ENCODE results near the gene PIGZ.

Gene PIGZ

GRCh38 chr3:196916995-196917394, 51.6 kb downstream of the PIGZ start:
- TF ChIP-seq, protein P1, sequence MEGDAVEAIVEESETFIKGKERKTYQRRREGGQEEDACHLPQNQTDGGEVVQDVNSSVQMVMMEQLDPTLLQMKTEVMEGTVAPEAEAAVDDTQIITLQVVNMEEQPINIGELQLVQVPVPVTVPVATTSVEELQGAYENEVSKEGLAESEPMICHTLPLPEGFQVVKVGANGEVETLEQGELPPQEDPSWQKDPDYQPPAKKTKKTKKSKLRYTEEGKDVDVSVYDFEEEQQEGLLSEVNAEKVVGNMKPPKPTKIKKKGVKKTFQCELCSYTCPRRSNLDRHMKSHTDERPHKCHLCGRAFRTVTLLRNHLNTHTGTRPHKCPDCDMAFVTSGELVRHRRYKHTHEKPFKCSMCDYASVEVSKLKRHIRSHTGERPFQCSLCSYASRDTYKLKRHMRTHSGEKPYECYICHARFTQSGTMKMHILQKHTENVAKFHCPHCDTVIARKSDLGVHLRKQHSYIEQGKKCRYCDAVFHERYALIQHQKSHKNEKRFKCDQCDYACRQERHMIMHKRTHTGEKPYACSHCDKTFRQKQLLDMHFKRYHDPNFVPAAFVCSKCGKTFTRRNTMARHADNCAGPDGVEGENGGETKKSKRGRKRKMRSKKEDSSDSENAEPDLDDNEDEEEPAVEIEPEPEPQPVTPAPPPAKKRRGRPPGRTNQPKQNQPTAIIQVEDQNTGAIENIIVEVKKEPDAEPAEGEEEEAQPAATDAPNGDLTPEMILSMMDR (IDR thresholded peaks at IDR 0.05; ENCODE audit: low read depth, low read length) = no peak
- in situ Hi-C loops (cut with HindIII; ENCODE audit: low sequenced_read_pairs) = no loop called here
- DNase-seq (ENCODE audit: low read depth, low spot score) = no peak
- no peak overlapping the region for H3K4me3 ChIP-seq (ENCODE audit: low read depth, low read length)

DNA sequence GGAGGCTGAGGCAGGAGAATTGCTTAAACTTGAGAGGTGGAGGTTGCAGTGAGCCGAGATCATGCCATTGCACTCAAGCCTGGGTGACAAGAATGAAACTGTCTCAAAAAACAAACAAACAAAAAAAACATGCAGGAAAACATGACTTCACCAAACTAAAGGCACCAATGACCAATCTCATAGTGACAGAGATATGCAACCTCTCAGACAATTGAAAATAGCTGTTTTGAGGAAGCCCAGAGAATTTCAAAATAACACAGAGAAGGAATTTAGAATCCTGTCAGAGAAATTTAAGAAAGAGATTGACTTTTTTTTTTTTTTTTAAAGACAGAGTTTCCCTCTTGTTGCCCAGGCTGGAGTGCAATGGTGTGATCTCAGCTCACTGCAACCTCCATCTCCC, 52.4 kb downstream of the PIGZ start:
- DNase-seq (ENCODE audit: low read depth, low spot score) = no peak
- no peak overlapping the region for H3K4me3 ChIP-seq (ENCODE audit: low read depth, low read length)
- in situ Hi-C loops (cut with HindIII; ENCODE audit: low sequenced_read_pairs) = no loop called here
- TF ChIP-seq, protein P1 (IDR thresholded peaks at IDR 0.05; ENCODE audit: low read depth, low read length) = no peak

DNA sequence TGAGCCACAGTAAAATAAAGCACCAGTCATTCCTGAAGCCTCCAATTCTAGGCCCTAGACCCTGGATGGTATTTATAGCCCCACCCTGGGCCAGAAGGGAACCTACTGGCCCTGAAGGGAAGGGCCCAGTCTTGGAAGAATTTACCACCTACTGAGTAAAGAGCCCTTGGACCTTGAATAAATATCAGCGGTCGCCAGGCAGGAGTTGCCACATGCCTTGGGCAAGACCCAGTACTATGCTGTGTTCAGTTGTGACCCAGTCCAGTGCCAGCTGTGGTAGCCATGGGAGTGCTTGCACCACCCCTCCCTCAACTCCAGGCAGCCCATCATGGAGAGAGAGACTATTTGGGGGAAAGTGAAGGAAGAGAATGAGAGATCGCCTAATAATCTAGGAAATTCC, 53.3 kb downstream of the PIGZ start:
- H3K4me3 ChIP-seq (ENCODE audit: low read depth, low read length) = no peak overlapping the region
- TF ChIP-seq, protein P1 (IDR thresholded peaks at IDR 0.05; ENCODE audit: low read depth, low read length) = no peak
- no peak for DNase-seq (ENCODE audit: low read depth, low spot score)
- in situ Hi-C loops (cut with HindIII; ENCODE audit: low sequenced_read_pairs) = no loop called here

DNA sequence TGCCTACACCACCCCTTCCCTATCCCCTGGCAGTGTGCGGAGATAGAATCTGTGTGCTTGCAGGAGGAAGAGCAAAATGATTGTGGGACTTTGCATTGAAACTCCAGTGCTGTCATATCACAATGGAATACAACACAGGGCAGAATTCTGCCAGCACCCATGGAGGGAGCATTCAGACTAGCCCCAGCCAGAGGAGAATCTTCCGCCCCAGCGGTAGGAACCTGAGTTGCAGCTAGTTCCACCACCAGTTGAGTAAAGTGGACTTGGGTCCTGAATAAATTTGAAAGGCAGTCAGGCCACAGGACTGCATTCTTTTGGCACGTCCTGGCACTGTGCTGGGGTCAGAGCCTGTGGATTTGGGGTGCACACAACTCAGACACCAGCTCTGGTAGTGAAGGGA, 53.8 kb downstream of the PIGZ start:
- no peak for DNase-seq (ENCODE audit: low read depth, low spot score)
- H3K4me3 ChIP-seq (ENCODE audit: low read depth, low read length) = no peak overlapping the region
- in situ Hi-C loops (cut with HindIII; ENCODE audit: low sequenced_read_pairs) = no loop called here
- TF ChIP-seq, protein P1 (IDR thresholded peaks at IDR 0.05; ENCODE audit: low read depth, low read length) = no peak

DNA sequence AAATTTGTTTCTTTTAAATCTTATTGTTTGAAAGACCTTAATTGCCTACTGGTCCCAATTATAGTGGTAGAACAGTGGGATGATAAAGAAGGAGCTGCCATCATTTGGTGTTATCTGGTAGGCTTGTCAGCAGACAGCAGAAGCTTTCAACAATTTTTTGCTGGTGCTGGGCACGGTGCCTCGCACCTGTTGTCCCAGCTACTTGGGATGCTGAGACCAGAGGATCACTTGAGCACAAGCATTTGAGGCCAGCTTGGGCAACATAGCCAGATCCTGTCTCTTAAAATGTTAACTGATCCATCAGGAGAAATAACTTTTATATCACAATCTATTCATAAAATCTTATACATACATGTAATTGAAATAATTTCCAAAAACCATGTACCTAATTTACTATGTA, 64.9 kb downstream of the PIGZ start:
- TF ChIP-seq, protein P1 (IDR thresholded peaks at IDR 0.05; ENCODE audit: low read depth, low read length) = no peak
- DNase-seq (ENCODE audit: low read depth, low spot score) = no peak
- in situ Hi-C loops (cut with HindIII; ENCODE audit: low sequenced_read_pairs) = no loop called here
- H3K4me3 ChIP-seq (ENCODE audit: low read depth, low read length) = no peak overlapping the region

DNA sequence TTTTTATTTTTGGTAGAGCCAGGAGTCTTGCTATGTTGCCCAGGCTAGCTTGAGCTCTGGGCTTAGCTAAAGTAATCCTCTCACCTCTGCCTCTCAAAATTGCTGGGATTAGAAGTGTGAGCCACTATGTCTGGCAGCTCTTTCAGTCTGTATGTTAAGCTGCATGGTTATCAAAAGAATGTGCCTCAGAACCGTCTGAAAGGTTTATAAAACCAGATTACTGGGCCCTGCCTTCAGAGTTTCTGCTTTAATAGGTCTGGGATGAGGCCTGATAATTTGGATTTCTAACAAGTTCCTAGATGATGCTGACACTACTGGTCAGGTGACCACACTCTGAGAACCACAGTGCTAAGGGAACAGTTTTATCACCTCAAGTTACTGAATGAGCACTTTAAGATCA, 66.3 kb downstream of the PIGZ start:
- no peak overlapping the region for H3K4me3 ChIP-seq (ENCODE audit: low read depth, low read length)
- TF ChIP-seq, protein P1 (IDR thresholded peaks at IDR 0.05; ENCODE audit: low read depth, low read length) = no peak
- DNase-seq (ENCODE audit: low read depth, low spot score) = no peak
- in situ Hi-C loops (cut with HindIII; ENCODE audit: low sequenced_read_pairs) = no loop called here

- TF ChIP-seq, protein P1 (IDR thresholded peaks at IDR 0.05; ENCODE audit: low read depth, low read length) = no peak
- in situ Hi-C loops (cut with HindIII; ENCODE audit: low sequenced_read_pairs) = no loop called here
- DNase-seq (ENCODE audit: low read depth, low spot score) = no peak
These were observed 66.9 kb downstream of the PIGZ start for GRCh38 chr3:196901768-196902167.

More at GRCh38 chr3:196901768-196902167, 66.9 kb downstream of the PIGZ start:
- no peak overlapping the region for H3K4me3 ChIP-seq (ENCODE audit: low read depth, low read length)
